ENCODE data around the gene MIB2.

MIB2 gene

GRCh38 chr1:1627829-1628753 lies 12.8 kb downstream of the MIB2 start:
- no peak overlapping the region for H3K4me3 ChIP-seq (ENCODE audit: low read depth, low read length)
- no peak for TF ChIP-seq MAX (IDR thresholded peaks at IDR 0.05; ENCODE audit: low read depth, low read length)
- TF ChIP-seq CTCF (IDR thresholded peaks at IDR 0.05; ENCODE audit: low read depth, low read length) = no peak
- TF ChIP-seq MYC (IDR thresholded peaks at IDR 0.05; ENCODE audit: low read depth, low read length) = no peak
- no peak for TF ChIP-seq POLR2A (IDR thresholded peaks at IDR 0.05; ENCODE audit: extremely low read depth, insufficient read length)
- DNase-seq (ENCODE audit: low read depth) = no peak

GRCh38 chr1:1628754-1629429 lies 13.6 kb downstream of the MIB2 start:
- DNase-seq (ENCODE audit: low read depth) = no peak
- TF ChIP-seq MAX (IDR thresholded peaks at IDR 0.05; ENCODE audit: low read depth, low read length) (no peak), POLR2A (IDR thresholded peaks at IDR 0.05; ENCODE audit: extremely low read depth, insufficient read length) (no peak), MYC (IDR thresholded peaks at IDR 0.05; ENCODE audit: low read depth, low read length) (no peak), CTCF (IDR thresholded peaks at IDR 0.05; ENCODE audit: low read depth, low read length) (no peak)
- H3K4me3 ChIP-seq (ENCODE audit: low read depth, low read length) = no peak overlapping the region

- DNase-seq (ENCODE audit: low read depth) = no peak
- no peak overlapping the region for H3K4me3 ChIP-seq (ENCODE audit: low read depth, low read length)
- TF ChIP-seq POLR2A (IDR thresholded peaks at IDR 0.05; ENCODE audit: extremely low read depth, insufficient read length) (no peak), MAX (IDR thresholded peaks at IDR 0.05; ENCODE audit: low read depth, low read length) (no peak), MYC (IDR thresholded peaks at IDR 0.05; ENCODE audit: low read depth, low read length) (no peak), CTCF (IDR thresholded peaks at IDR 0.05; ENCODE audit: low read depth, low read length) (no peak)
Observed at GRCh38 chr1:1629430-1630190, 14.3 kb downstream of the MIB2 start.

GRCh38 chr1:1630191-1630964 lies 15.1 kb downstream of the MIB2 start:
- no peak overlapping the region for H3K4me3 ChIP-seq (ENCODE audit: low read depth, low read length)
- no peak for DNase-seq (ENCODE audit: low read depth)
- TF ChIP-seq MYC (IDR thresholded peaks at IDR 0.05; ENCODE audit: low read depth, low read length) (no peak), POLR2A (IDR thresholded peaks at IDR 0.05; ENCODE audit: extremely low read depth, insufficient read length) (no peak), MAX (IDR thresholded peaks at IDR 0.05; ENCODE audit: low read depth, low read length) (no peak), CTCF (IDR thresholded peaks at IDR 0.05; ENCODE audit: low read depth, low read length) (no peak)

Data from NB4 (cell line).